ENCODE data around the gene NCCRP1. TPM values are rescaled to one million over a fixed set of nuclear protein-coding genes. Genes with fewer than 3 reads are reported as not detected.

The NCCRP1 gene, protein sequence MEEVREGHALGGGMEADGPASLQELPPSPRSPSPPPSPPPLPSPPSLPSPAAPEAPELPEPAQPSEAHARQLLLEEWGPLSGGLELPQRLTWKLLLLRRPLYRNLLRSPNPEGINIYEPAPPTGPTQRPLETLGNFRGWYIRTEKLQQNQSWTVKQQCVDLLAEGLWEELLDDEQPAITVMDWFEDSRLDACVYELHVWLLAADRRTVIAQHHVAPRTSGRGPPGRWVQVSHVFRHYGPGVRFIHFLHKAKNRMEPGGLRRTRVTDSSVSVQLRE
- total RNA-seq: not detected in 2 replicates

DNA sequence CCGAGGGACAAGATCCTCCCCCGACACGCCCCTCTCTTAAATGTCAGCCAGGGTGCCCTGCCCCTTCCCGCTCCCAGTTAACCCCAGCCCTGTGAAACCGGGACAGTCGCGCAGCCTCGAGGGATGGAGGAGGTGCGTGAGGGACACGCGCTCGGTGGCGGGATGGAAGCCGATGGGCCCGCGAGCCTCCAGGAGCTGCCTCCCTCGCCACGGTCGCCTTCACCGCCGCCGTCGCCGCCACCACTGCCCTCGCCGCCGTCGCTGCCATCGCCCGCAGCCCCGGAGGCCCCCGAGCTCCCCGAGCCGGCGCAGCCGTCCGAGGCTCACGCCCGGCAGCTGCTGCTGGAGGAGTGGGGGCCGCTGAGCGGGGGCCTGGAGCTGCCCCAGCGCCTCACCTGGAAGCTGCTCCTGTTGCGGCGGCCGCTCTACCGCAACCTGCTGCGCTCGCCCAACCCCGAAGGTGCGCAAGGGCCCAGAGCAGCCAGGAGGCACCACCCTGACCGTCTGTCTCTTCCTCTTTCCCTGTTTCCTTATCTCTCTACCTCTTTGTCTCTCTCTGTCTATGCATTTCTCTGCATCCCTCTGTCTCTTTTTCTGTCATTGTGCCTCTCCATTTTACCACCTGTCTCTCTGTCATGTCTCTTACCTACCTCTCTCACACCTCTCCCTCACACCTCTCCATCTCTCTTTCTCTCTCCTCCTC, at the start of gene NCCRP1:
Gene NCCRP1 (plus strand): TSS at position 105 of the 703 bp plus-strand sequence. CDS start 19 bp downstream, at position 124.
- DNase-seq (ENCODE audit: insufficient read length, low spot score, missing footprints): peak; percentile 77

DNA sequence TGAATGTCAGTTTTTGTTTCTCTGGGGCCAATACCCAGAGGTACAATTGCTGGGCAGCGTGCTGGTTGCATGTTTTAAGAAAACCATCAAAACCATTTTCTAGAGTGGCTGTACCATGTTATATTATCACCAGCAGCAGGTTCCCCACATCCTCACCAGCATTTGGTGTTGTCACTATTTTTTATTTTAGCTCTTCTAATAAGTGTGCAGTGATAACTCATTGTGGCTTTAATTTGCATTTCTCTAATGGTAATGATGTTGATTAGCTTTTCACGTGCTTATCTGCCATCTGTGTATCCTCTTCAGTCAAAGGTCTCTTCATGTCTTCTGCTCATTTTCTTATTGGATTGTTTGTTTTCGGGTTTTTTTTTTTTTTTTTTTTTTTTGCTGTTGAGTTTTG, 49.3 kb upstream of the NCCRP1 start:
- Histone ChIP-seq H4K20me1 (ENCODE audit: insufficient read depth, low read length) (peaks cover 29% of the 10 kb centered on the region), H3K79me2 (ENCODE audit: insufficient read depth, low read length) (peaks cover 79% of the 10 kb centered on the region), H3K4me3 (ENCODE audit: insufficient read depth, low read length) (no peak overlapping the region), H3K27me3 (ENCODE audit: insufficient read depth, low read length) (no peaks in the 10 kb centered on the region), H3K36me3 (ENCODE audit: insufficient read depth, low read length) (peaks cover 2% of the 10 kb centered on the region), H3K9me3 (ENCODE audit: low read depth, low read length) (no peaks in the 10 kb centered on the region), H3K27ac (ENCODE audit: low read depth, low read length) (no peak overlapping the region), H2AFZ (ENCODE audit: low read length) (no peak overlapping the region), H3K4me2 (ENCODE audit: insufficient read depth, low read length) (no peak overlapping the region), H3K4me1 (ENCODE audit: insufficient read depth, low read length) (no peaks in the 10 kb centered on the region)
- TF ChIP-seq, protein P1, sequence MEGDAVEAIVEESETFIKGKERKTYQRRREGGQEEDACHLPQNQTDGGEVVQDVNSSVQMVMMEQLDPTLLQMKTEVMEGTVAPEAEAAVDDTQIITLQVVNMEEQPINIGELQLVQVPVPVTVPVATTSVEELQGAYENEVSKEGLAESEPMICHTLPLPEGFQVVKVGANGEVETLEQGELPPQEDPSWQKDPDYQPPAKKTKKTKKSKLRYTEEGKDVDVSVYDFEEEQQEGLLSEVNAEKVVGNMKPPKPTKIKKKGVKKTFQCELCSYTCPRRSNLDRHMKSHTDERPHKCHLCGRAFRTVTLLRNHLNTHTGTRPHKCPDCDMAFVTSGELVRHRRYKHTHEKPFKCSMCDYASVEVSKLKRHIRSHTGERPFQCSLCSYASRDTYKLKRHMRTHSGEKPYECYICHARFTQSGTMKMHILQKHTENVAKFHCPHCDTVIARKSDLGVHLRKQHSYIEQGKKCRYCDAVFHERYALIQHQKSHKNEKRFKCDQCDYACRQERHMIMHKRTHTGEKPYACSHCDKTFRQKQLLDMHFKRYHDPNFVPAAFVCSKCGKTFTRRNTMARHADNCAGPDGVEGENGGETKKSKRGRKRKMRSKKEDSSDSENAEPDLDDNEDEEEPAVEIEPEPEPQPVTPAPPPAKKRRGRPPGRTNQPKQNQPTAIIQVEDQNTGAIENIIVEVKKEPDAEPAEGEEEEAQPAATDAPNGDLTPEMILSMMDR (IDR thresholded peaks at IDR 0.05; ENCODE audit: extremely low read depth, low read depth, low read length): no peak
- DNase-seq (ENCODE audit: insufficient read length, low spot score, missing footprints): no peak

More for the DNA sequence above, at the start of gene NCCRP1:
- TF ChIP-seq, protein P1 (IDR thresholded peaks at IDR 0.05; ENCODE audit: extremely low read depth, low read depth, low read length): no peak
- no peaks in the 10 kb centered on the region for H3K9me3 ChIP-seq (ENCODE audit: low read depth, low read length)
- H3K4me3 ChIP-seq (ENCODE audit: insufficient read depth, low read length): no peak within 1 kb of the TSS
- H3K4me2 ChIP-seq (ENCODE audit: insufficient read depth, low read length): no peak within 1 kb of the TSS
- H3K79me2 ChIP-seq (ENCODE audit: insufficient read depth, low read length): no peaks in the 10 kb centered on the region
- no peak within 1 kb of the TSS for H3K27ac ChIP-seq (ENCODE audit: low read depth, low read length)
- H3K4me1 ChIP-seq (ENCODE audit: insufficient read depth, low read length): no peaks in the 10 kb centered on the region
- no peaks in the 10 kb centered on the region for H3K36me3 ChIP-seq (ENCODE audit: insufficient read depth, low read length)
- no peaks in the 10 kb centered on the region for H4K20me1 ChIP-seq (ENCODE audit: insufficient read depth, low read length)
- peaks cover 41% of the 10 kb centered on the region for H3K27me3 ChIP-seq (ENCODE audit: insufficient read depth, low read length)
- no peak within 1 kb of the TSS for H2AFZ ChIP-seq (ENCODE audit: low read length)

DNA sequence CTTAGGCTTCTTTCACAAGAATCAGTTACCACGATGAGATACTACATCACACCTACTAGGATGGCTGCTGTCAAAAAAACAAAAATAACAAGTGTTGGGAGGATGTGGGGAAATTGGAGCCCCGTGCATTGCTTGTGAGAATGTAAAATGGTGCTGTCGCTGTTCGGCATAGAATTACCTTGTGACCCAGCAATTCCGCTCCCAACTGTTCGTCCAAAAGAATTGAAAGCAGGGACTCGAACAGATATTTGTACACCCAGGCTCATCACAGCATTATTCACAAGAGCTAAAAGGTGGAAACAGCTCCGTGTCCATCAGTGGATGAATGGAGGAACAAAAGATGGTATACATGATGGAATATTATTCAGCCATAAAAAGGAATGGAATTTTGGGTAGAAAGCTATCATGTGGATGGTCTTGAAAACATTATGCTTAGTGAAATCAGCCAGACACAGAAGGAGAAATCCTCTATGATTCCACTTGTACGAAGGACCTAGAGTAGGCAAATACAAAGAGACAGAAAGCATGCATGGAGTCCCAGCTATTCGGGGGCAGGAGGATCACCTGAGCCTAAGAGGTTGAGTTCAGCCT, 47.7 kb upstream of the NCCRP1 start:
- no peak for DNase-seq (ENCODE audit: insufficient read length, low spot score, missing footprints)
- Histone ChIP-seq H3K9me3 (ENCODE audit: low read depth, low read length) (no peaks in the 10 kb centered on the region), H3K36me3 (ENCODE audit: insufficient read depth, low read length) (peaks cover 2% of the 10 kb centered on the region), H4K20me1 (ENCODE audit: insufficient read depth, low read length) (peaks cover 27% of the 10 kb centered on the region), H3K79me2 (ENCODE audit: insufficient read depth, low read length) (peaks cover 78% of the 10 kb centered on the region), H3K4me2 (ENCODE audit: insufficient read depth, low read length) (no peak overlapping the region), H3K27me3 (ENCODE audit: insufficient read depth, low read length) (no peaks in the 10 kb centered on the region), H3K4me1 (ENCODE audit: insufficient read depth, low read length) (no peaks in the 10 kb centered on the region), H3K27ac (ENCODE audit: low read depth, low read length) (no peak overlapping the region), H3K4me3 (ENCODE audit: insufficient read depth, low read length) (no peak overlapping the region), H2AFZ (ENCODE audit: low read length) (no peak overlapping the region)
- TF ChIP-seq, protein P1 (IDR thresholded peaks at IDR 0.05; ENCODE audit: extremely low read depth, low read depth, low read length): no peak

DNA sequence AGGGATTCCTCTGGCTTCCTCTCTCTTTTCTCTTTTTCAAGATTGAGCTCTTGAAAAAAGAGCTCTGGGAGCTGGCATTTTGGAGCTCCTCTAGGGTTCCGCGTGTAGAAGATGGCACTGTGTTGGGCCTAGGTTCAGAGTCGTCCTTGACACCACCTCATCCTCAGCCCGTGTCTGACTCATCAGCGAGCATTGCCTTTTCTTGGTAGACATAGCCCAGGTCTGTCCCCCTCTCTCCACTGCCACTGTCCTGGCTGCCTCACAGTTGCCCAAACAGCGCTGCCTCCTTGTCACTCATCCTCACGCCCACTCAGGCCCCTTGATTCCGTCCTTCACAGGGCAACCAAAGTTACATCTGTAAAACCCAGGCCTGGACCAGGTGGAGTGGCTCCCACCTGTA, 46.5 kb upstream of the NCCRP1 start:
- DNase-seq (ENCODE audit: insufficient read length, low spot score, missing footprints): no peak
- H3K36me3 ChIP-seq (ENCODE audit: insufficient read depth, low read length): peaks cover 2% of the 10 kb centered on the region
- TF ChIP-seq, protein P1 (IDR thresholded peaks at IDR 0.05; ENCODE audit: extremely low read depth, low read depth, low read length): no peak
- H3K27ac ChIP-seq (ENCODE audit: low read depth, low read length): no peak overlapping the region
- H3K79me2 ChIP-seq (ENCODE audit: insufficient read depth, low read length): peaks cover 79% of the 10 kb centered on the region
- H3K4me1 ChIP-seq (ENCODE audit: insufficient read depth, low read length): no peaks in the 10 kb centered on the region
- no peaks in the 10 kb centered on the region for H3K9me3 ChIP-seq (ENCODE audit: low read depth, low read length)
- no peak overlapping the region for H3K4me3 ChIP-seq (ENCODE audit: insufficient read depth, low read length)
- no peak overlapping the region for H3K4me2 ChIP-seq (ENCODE audit: insufficient read depth, low read length)
- no peak overlapping the region for H2AFZ ChIP-seq (ENCODE audit: low read length)
- no peaks in the 10 kb centered on the region for H3K27me3 ChIP-seq (ENCODE audit: insufficient read depth, low read length)
- H4K20me1 ChIP-seq (ENCODE audit: insufficient read depth, low read length): peaks cover 18% of the 10 kb centered on the region
